Gastrocnemius medialis (tissue), 4 donors: ENCODE data around the gene TAAR6.

ENCODE experiments used
- POLR2A ChIP-seq, 2 donors: fragments of 450-650 bp; IDR thresholded peaks; one replicate each; pipeline ENCODE4 v1.6.1; 2017; ENCODE audit warnings: antibody characterized with exemption in 2 of 2, mild to moderate bottlenecking in 2 of 2, moderate library complexity in 2 of 2
- TF ChIP-seq, protein P1 (sequence below), 5 experiments: fragments of 450-650 bp in 3 of 5; fragments of 200-600 bp in 2 of 5; sonication (generic) in 2 of 5; IDR thresholded peaks in 4 of 5; conservative IDR thresholded peaks in 1 of 5; 1 replicate in 4 of 5; 2 replicates in 1 of 5; pipeline ENCODE4 v1.5.1; 2016 to 2019; ENCODE audit warnings: antibody characterized with exemption in 5 of 5, mild to moderate bottlenecking in 3 of 5, moderate library complexity in 3 of 5

GRCh38 chr6:132551214-132551613, 18.9 kb upstream of the TAAR6 start:
- TF ChIP-seq, protein P1, sequence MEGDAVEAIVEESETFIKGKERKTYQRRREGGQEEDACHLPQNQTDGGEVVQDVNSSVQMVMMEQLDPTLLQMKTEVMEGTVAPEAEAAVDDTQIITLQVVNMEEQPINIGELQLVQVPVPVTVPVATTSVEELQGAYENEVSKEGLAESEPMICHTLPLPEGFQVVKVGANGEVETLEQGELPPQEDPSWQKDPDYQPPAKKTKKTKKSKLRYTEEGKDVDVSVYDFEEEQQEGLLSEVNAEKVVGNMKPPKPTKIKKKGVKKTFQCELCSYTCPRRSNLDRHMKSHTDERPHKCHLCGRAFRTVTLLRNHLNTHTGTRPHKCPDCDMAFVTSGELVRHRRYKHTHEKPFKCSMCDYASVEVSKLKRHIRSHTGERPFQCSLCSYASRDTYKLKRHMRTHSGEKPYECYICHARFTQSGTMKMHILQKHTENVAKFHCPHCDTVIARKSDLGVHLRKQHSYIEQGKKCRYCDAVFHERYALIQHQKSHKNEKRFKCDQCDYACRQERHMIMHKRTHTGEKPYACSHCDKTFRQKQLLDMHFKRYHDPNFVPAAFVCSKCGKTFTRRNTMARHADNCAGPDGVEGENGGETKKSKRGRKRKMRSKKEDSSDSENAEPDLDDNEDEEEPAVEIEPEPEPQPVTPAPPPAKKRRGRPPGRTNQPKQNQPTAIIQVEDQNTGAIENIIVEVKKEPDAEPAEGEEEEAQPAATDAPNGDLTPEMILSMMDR (IDR thresholded peaks at IDR 0.05 in 4 of 5, conservative IDR thresholded peaks at IDR 0.05 in 1 of 5) = no peak
- no peak for TF ChIP-seq POLR2A (IDR thresholded peaks at IDR 0.05)
